ENCODE measurements around the gene MCC.

GRCh38 chr5:113394658-113395057 lies 93.6 kb downstream of the MCC start:
- TF ChIP-seq EZH2 (IDR thresholded peaks at IDR 0.05; ENCODE audit: low read length, unreplicated experiment) (no peak), CTCF (conservative IDR thresholded peaks at IDR 0.05; ENCODE audit: low read depth, low read length) (no peak), EZH2phosphoT487 (IDR thresholded peaks at IDR 0.05; ENCODE audit: borderline replicate concordance, low read length) (no peak)

Data from PC-3 (cell line).